Endodermal cell (in vitro differentiated cells): Measurements from ENCODE around the gene DARS1. TPM values are rescaled to one million over a fixed set of nuclear protein-coding genes. Genes with fewer than 3 reads are reported as not detected.

Experiments used
- DNase-seq: peaks from one replicate; pipeline ENCODE4 v3.0.0-alpha.2; 2017
- H3K27ac ChIP-seq: 2 replicates; pipeline ENCODE4 v1.5.1; 2013; ENCODE audit warnings: mild to moderate bottlenecking, low read depth, low read length, moderate library complexity
- H3K27me3 ChIP-seq: 2 replicates; pipeline ENCODE4 v1.6.1; 2013; ENCODE audit warnings: mild to moderate bottlenecking, low read length, moderate library complexity; ENCODE audit not compliant: insufficient read depth, control insufficient read depth, poor library complexity, severe bottlenecking
- H3K36me3 ChIP-seq: 2 replicates; pipeline ENCODE4 v1.7.0; 2013; ENCODE audit warnings: mild to moderate bottlenecking, low read length, moderate library complexity; ENCODE audit not compliant: control insufficient read depth, insufficient read depth
- H3K4me1 ChIP-seq: one replicate; pipeline ENCODE4 v1.7.0; 2013; ENCODE audit warnings: low read length; ENCODE audit not compliant: control insufficient read depth, insufficient read depth
- H3K4me3 ChIP-seq: 2 replicates; pipeline ENCODE4 v1.5.1; 2013; ENCODE audit warnings: mild to moderate bottlenecking, low read length, moderate library complexity
- H3K9ac ChIP-seq: 2 replicates; pipeline ENCODE4 v1.6.1; 2013; ENCODE audit warnings: mild to moderate bottlenecking, low read length, moderate library complexity; ENCODE audit not compliant: poor library complexity, severe bottlenecking; ENCODE audit errors: extremely low read depth
- H3K9me3 ChIP-seq: 2 replicates; pipeline ENCODE4 v1.6.1; 2013; ENCODE audit warnings: mild to moderate bottlenecking, low read length, moderate library complexity; ENCODE audit not compliant: control insufficient read depth
- H3K27ac Mint-ChIP-seq: 2 replicates; pipeline ENCODE4 v1.8.0; 2020; ENCODE audit warnings: mixed read lengths
- H3K27me3 Mint-ChIP-seq: 2 replicates; pipeline ENCODE4 v1.8.0; 2021; ENCODE audit warnings: mild to moderate bottlenecking, mixed read lengths; ENCODE audit not compliant: insufficient read depth
- H3K36me3 Mint-ChIP-seq: 2 replicates; pipeline ENCODE4 v1.8.0; 2020; ENCODE audit warnings: low read depth, mixed read lengths
- H3K4me1 Mint-ChIP-seq: 2 replicates; pipeline ENCODE4 v1.8.0; 2020; ENCODE audit warnings: mixed read lengths
- H3K4me3 Mint-ChIP-seq: 2 replicates; pipeline ENCODE4 v1.8.0; 2020; ENCODE audit warnings: mild to moderate bottlenecking, moderate library complexity, mixed read lengths
- H3K9me3 Mint-ChIP-seq: 2 replicates; pipeline ENCODE4 v1.8.0; 2020; ENCODE audit warnings: mild to moderate bottlenecking, mixed read lengths
- WGBS, 2 experiments: methylation state at CpG; one replicate each; pipeline versions ENCODE4 v1.1.5 to v1.1.7; 2013; ENCODE audit warnings: missing lambda C conversion rate in 2 of 2, mixed read lengths in 1 of 2; ENCODE audit not compliant: insufficient coverage in 1 of 2, insufficient read length in 1 of 2; 5-methylcytosine and 5-hydroxymethylcytosine counted together
- total RNA-seq, 2 donors: library from RNA; stranded (reverse); fragmentation: NEBNext Ultra II Directional in 1 of 2; extraction: Animal tissue kit (Norgen Biotek cat#: 25700) in 1 of 2; gene quantifications; 2 replicates in 1 of 2; 3 replicates in 1 of 2; pipeline ENCODE4 v1.2.1, GENCODE V29; 2021
- TF ChIP-seq, protein P1 (sequence below): fragments of 200-600 bp; sonication (generic); conservative IDR thresholded peaks from 2 replicates; pipeline ENCODE4 v1.5.0; 2021; ENCODE audit warnings: antibody characterized with exemption, mild to moderate bottlenecking

DARS1 gene
- total RNA-seq, 2 donors from 2014 or later, result 70.5 to 75.9 TPM

GRCh38 chr2:136032192-136032591 is 46.8 kb upstream of the DARS1 start:
- TF ChIP-seq, protein P1, sequence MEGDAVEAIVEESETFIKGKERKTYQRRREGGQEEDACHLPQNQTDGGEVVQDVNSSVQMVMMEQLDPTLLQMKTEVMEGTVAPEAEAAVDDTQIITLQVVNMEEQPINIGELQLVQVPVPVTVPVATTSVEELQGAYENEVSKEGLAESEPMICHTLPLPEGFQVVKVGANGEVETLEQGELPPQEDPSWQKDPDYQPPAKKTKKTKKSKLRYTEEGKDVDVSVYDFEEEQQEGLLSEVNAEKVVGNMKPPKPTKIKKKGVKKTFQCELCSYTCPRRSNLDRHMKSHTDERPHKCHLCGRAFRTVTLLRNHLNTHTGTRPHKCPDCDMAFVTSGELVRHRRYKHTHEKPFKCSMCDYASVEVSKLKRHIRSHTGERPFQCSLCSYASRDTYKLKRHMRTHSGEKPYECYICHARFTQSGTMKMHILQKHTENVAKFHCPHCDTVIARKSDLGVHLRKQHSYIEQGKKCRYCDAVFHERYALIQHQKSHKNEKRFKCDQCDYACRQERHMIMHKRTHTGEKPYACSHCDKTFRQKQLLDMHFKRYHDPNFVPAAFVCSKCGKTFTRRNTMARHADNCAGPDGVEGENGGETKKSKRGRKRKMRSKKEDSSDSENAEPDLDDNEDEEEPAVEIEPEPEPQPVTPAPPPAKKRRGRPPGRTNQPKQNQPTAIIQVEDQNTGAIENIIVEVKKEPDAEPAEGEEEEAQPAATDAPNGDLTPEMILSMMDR, result no peak
- Mint-ChIP-seq H3K4me1 (peaks cover 5% of the 10 kb centered on the region), H3K27me3 (peaks cover 1% of the 10 kb centered on the region), H3K9me3 (no peaks in the 10 kb centered on the region), H3K27ac (no peak overlapping the region), H3K4me3 (no peak overlapping the region), H3K36me3 (no peaks in the 10 kb centered on the region)
- H3K27ac ChIP-seq, result no peak overlapping the region
- H3K36me3 ChIP-seq, result no peaks in the 10 kb centered on the region
- 92 to 100% methylated on average over 1 to 2 of the region's 3 CpGs for WGBS, 2 experiments
- no peaks in the 10 kb centered on the region for H3K27me3 ChIP-seq
- no peaks in the 10 kb centered on the region for H3K4me1 ChIP-seq
- no peak overlapping the region for H3K9ac ChIP-seq
- no peak overlapping the region for H3K4me3 ChIP-seq
- H3K9me3 ChIP-seq, result no peaks in the 10 kb centered on the region
- DNase-seq, result no peak

- H3K4me3 Mint-ChIP-seq, result no peak overlapping the region
- no peaks in the 10 kb centered on the region for H3K36me3 Mint-ChIP-seq
- no peak overlapping the region for H3K9ac ChIP-seq
- WGBS, 2 experiments, result 85 to 93% methylated on average over 4 to 7 of the region's 7 CpGs
- H3K27ac ChIP-seq, result no peak overlapping the region
- no peaks in the 10 kb centered on the region for H3K36me3 ChIP-seq
- no peaks in the 10 kb centered on the region for H3K9me3 Mint-ChIP-seq
- TF ChIP-seq, protein P1, result no peak
- DNase-seq, result no peak
- peaks cover 1% of the 10 kb centered on the region for H3K27me3 Mint-ChIP-seq
- H3K4me1 Mint-ChIP-seq, result peaks cover 5% of the 10 kb centered on the region
- H3K27me3 ChIP-seq, result no peaks in the 10 kb centered on the region
- no peaks in the 10 kb centered on the region for H3K4me1 ChIP-seq
- no peak overlapping the region for H3K4me3 ChIP-seq
- H3K9me3 ChIP-seq, result no peaks in the 10 kb centered on the region
- no peak overlapping the region for H3K27ac Mint-ChIP-seq
Observed at GRCh38 chr2:136031711-136032110, 46.3 kb upstream of the DARS1 start.

- Mint-ChIP-seq H3K4me3 (no peak overlapping the region), H3K27ac (no peak overlapping the region), H3K4me1 (peaks cover 6% of the 10 kb centered on the region), H3K36me3 (no peaks in the 10 kb centered on the region), H3K9me3 (no peaks in the 10 kb centered on the region), H3K27me3 (peaks cover 4% of the 10 kb centered on the region)
- TF ChIP-seq, protein P1, result no peak
- H3K36me3 ChIP-seq, result no peaks in the 10 kb centered on the region
- no peak overlapping the region for H3K4me3 ChIP-seq
- DNase-seq, result no peak
- H3K27me3 ChIP-seq, result no peaks in the 10 kb centered on the region
- no peak overlapping the region for H3K27ac ChIP-seq
- 90 to 95% methylated on average over 2 to 3 of the region's 3 CpGs for WGBS, 2 experiments
- H3K4me1 ChIP-seq, result no peaks in the 10 kb centered on the region
- no peaks in the 10 kb centered on the region for H3K9me3 ChIP-seq
- no peak overlapping the region for H3K9ac ChIP-seq
Observed at GRCh38 chr2:136030406-136030805, 45.0 kb upstream of the DARS1 start.
